ENCODE measurements around the gene ZBTB44. TPM values are rescaled to one million over a fixed set of nuclear protein-coding genes. Genes with fewer than 3 reads are reported as not detected.

The ZBTB44 gene
- total and polyA plus RNA-seq, 2 donors (not counting 1 experiment from before 2014, with no cell fraction given) = 22.8 to 36.5 TPM

DNA sequence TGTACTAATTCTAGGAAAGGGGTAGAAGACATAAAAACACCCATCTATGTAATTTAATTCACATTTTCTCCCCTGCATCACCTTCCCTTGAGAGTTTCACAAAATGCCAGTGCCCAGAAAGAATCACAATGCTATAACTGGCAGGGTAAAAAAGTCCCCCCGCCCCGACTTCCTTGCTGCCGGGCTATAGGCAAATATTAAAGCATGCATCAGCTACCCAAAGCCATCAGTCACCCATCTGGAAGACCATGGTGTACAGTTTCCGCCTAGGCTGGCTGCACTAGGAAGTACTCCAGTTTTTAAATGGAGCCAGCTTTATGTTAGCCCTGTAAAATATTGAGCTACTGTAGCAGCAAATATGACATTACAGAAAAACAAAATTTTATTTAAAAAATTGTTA is 87.3 kb downstream of the ZBTB44 start:
- Histone ChIP-seq H3K79me2 (ENCODE audit: control insufficient read depth, insufficient read depth, low read length) (no peaks in the 10 kb centered on the region), H3K27ac (ENCODE audit: insufficient read depth, low read length) (no peak overlapping the region), H3K4me2 (ENCODE audit: extremely low read depth, insufficient read depth, low read length) (no peak overlapping the region), H3K9me3 (ENCODE audit: control insufficient read depth, insufficient read depth, low read depth, low read length) (no peaks in the 10 kb centered on the region), H4K20me1 (ENCODE audit: control insufficient read depth, extremely low read depth, insufficient read depth, low read length) (no peaks in the 10 kb centered on the region), H3K27me3 (ENCODE audit: control insufficient read depth, insufficient read depth, low read length) (no peaks in the 10 kb centered on the region), H3K9ac (ENCODE audit: insufficient read depth, low read length) (no peak overlapping the region), H3K36me3 (ENCODE audit: control insufficient read depth, insufficient read depth, low read length) (no peaks in the 10 kb centered on the region), H2AFZ (ENCODE audit: low read length) (no peak overlapping the region), H3K4me3 (replicated peaks in 1 of 4; ENCODE audit: control extremely low read depth in 1 of 4, insufficient read depth in 1 of 4, low read depth in 3 of 4, low read length in 4 of 4) (no peak overlapping the region), H3K4me1 (ENCODE audit: control insufficient read depth, extremely low read depth, insufficient read depth, low read length) (no peaks in the 10 kb centered on the region)
- TF ChIP-seq CTCF (conservative IDR thresholded peaks at IDR 0.05 in 1 of 2, IDR thresholded peaks at IDR 0.05 in 1 of 2; ENCODE audit: low read depth in 1 of 2, low read length in 2 of 2) (no peak), EZH2 (IDR thresholded peaks at IDR 0.05; ENCODE audit: low read length, missing control alignments) (no peak)
- DNase-seq (ENCODE audit: low read depth in 2 of 2) = no peak

- H2AFZ ChIP-seq (ENCODE audit: low read length) = no peak overlapping the region
- no peak overlapping the region for H3K4me2 ChIP-seq (ENCODE audit: extremely low read depth, insufficient read depth, low read length)
- no peak overlapping the region for H3K9ac ChIP-seq (ENCODE audit: insufficient read depth, low read length)
- H3K9me3 ChIP-seq (ENCODE audit: control insufficient read depth, insufficient read depth, low read depth, low read length) = no peaks in the 10 kb centered on the region
- H3K27me3 ChIP-seq (ENCODE audit: control insufficient read depth, insufficient read depth, low read length) = no peaks in the 10 kb centered on the region
- no peak overlapping the region for H3K4me3 ChIP-seq (replicated peaks in 1 of 4; ENCODE audit: control extremely low read depth in 1 of 4, insufficient read depth in 1 of 4, low read depth in 3 of 4, low read length in 4 of 4)
- no peaks in the 10 kb centered on the region for H4K20me1 ChIP-seq (ENCODE audit: control insufficient read depth, extremely low read depth, insufficient read depth, low read length)
- no peak overlapping the region for H3K27ac ChIP-seq (ENCODE audit: insufficient read depth, low read length)
- TF ChIP-seq EZH2 (IDR thresholded peaks at IDR 0.05; ENCODE audit: low read length, missing control alignments) (no peak), CTCF (conservative IDR thresholded peaks at IDR 0.05 in 1 of 2, IDR thresholded peaks at IDR 0.05 in 1 of 2; ENCODE audit: low read depth in 1 of 2, low read length in 2 of 2) (no peak)
- no peaks in the 10 kb centered on the region for H3K79me2 ChIP-seq (ENCODE audit: control insufficient read depth, insufficient read depth, low read length)
- DNase-seq (ENCODE audit: low read depth in 2 of 2) = peak in 1 of 2 donors; percentile 35
- no peaks in the 10 kb centered on the region for H3K4me1 ChIP-seq (ENCODE audit: control insufficient read depth, extremely low read depth, insufficient read depth, low read length)
- H3K36me3 ChIP-seq (ENCODE audit: control insufficient read depth, insufficient read depth, low read length) = no peaks in the 10 kb centered on the region
Observed at GRCh38 chr11:130223291-130223971, 91.3 kb downstream of the ZBTB44 start.

DNA sequence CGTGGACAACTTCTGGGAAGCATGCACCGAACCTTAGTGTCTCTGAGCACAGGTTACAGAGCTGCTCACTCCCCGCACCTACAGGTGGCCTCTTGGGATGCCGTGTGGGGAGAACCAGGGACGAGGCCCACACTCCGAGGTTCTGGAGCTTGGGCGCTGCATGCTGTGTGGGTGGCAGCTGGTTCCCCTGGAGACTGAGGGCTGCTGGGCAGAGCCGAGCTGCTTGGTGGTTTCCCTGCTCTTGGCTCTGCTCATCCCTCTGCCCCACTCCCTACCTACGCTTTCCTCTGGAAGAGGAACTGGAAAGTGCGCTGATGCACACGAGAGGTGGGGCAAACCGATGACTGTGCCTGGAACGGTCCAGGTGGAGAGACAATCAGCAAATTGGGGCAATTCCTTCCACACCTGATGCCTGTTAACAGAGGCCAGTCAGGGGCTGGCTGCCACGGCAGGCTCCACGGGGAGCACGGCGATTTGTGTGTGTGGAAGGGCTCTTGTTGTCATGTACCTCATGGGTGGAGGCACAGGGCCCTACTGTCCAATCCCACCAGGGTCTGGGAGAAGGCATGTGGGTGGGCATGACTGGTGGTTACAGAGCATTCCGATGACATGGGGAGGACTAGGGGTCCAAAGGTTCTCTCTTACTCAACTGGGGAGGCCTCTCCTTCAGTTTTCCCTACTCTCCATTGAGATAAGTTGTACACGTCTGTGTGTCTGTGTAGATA is 94.2 kb downstream of the ZBTB44 start:
- Histone ChIP-seq H3K9ac (ENCODE audit: insufficient read depth, low read length) (no peak overlapping the region), H3K4me1 (ENCODE audit: control insufficient read depth, extremely low read depth, insufficient read depth, low read length) (no peaks in the 10 kb centered on the region), H3K9me3 (ENCODE audit: control insufficient read depth, insufficient read depth, low read depth, low read length) (no peaks in the 10 kb centered on the region), H3K4me2 (ENCODE audit: extremely low read depth, insufficient read depth, low read length) (no peak overlapping the region), H3K27me3 (ENCODE audit: control insufficient read depth, insufficient read depth, low read length) (peaks cover 10% of the 10 kb centered on the region), H3K36me3 (ENCODE audit: control insufficient read depth, insufficient read depth, low read length) (no peaks in the 10 kb centered on the region), H2AFZ (ENCODE audit: low read length) (no peak overlapping the region), H3K79me2 (ENCODE audit: control insufficient read depth, insufficient read depth, low read length) (no peaks in the 10 kb centered on the region), H3K27ac (ENCODE audit: insufficient read depth, low read length) (no peak overlapping the region), H3K4me3 (replicated peaks in 1 of 4; ENCODE audit: control extremely low read depth in 1 of 4, insufficient read depth in 1 of 4, low read depth in 3 of 4, low read length in 4 of 4) (no peak overlapping the region), H4K20me1 (ENCODE audit: control insufficient read depth, extremely low read depth, insufficient read depth, low read length) (no peaks in the 10 kb centered on the region)
- no peak for DNase-seq (ENCODE audit: low read depth in 2 of 2)
- TF ChIP-seq CTCF (conservative IDR thresholded peaks at IDR 0.05 in 1 of 2, IDR thresholded peaks at IDR 0.05 in 1 of 2; ENCODE audit: low read depth in 1 of 2, low read length in 2 of 2) (no peak), EZH2 (IDR thresholded peaks at IDR 0.05; ENCODE audit: low read length, missing control alignments) (no peak)

Measured in fibroblast of lung (primary cell).